A549 (cell line): ENCODE results near the gene SNX5. TPM values are rescaled to one million over a fixed set of nuclear protein-coding genes. Genes with fewer than 3 reads are reported as not detected.
A peak's percentile ranks its signal among the peaks of the same experiment; 100 is the strongest.
"Not testable (repeated sequence)": the region's sequence is repeated elsewhere in the genome, so short reads cannot be mapped to it uniquely, and the experiment has no call there.

Experiments used
- ATAC-seq, 2 experiments: fragments of 200-7000 bp in 1 of 2; fragments of >200 bp in 1 of 2; cut with Nextera tagmentation in 1 of 2; cut with Tn5 transposase in 1 of 2; 3 replicates each; pipeline versions ENCODE4 v1.8.0 to v1.9.1; 2018 to 2020; ENCODE audit warnings: mild to moderate bottlenecking in 1 of 2, moderate library complexity in 1 of 2
- CTCF ChIA-PET: fragments of 300-600 bp; sonication (Branson Sonifier 250); formaldehyde crosslinking; extraction: SDS; loops from one replicate; lab custom pipeline; 2021; ENCODE audit warnings: antibody characterized with exemption, inconsistent platforms; lab: Yijun Ruan, JAX
- POLR2A ChIA-PET: fragments of 350-600 bp; formaldehyde crosslinking; extraction: SDS; loops from one replicate; lab custom pipeline; 2021; ENCODE audit warnings: antibody characterized with exemption, inconsistent platforms; lab: Yijun Ruan, JAX
- DNase-seq, 2 experiments: peaks; one replicate each; pipeline versions ENCODE4 v3.0.0 to v3.0.0-alpha.2; 2011 to 2016; ENCODE audit warnings: low read depth in 1 of 2, low spot score in 1 of 2
- FAIRE-seq: peaks from 2 replicates; lab custom pipeline; 2011; peaks lifted over from hg19 to GRCh38; lab: Jason Lieb, UNC
- H3K27ac ChIP-seq, 2 experiments: fragments of >200 bp; sonication (Bioruptor Twin); formaldehyde crosslinking; 3 replicates each; pipeline ENCODE4 v1.5.1; 2016 to 2017
- H3K4me1 ChIP-seq: fragments of >200 bp; sonication (Bioruptor Twin); formaldehyde crosslinking; 3 replicates; pipeline ENCODE4 v1.6.1; 2016
- H3K4me2 ChIP-seq: fragments of >200 bp; sonication (Bioruptor Twin); formaldehyde crosslinking; 3 replicates; pipeline ENCODE4 v1.6.1; 2016
- H3K4me3 ChIP-seq: fragments of >200 bp; sonication (Bioruptor Twin); formaldehyde crosslinking; 3 replicates; pipeline ENCODE4 v1.5.1; 2016
- H3K9me3 ChIP-seq: fragments of >200 bp; sonication (Bioruptor Twin); formaldehyde crosslinking; 3 replicates; pipeline ENCODE4 v1.6.1; 2016
- BCL3 ChIP-seq: fragments of >200 bp; sonication (Bioruptor Twin); formaldehyde crosslinking; IDR thresholded peaks from 3 replicates; pipeline ENCODE4 v1.6.1; 2016
- BHLHE40 ChIP-seq: IDR thresholded peaks from 2 replicates; pipeline ENCODE4 v1.6.1; 2012; ENCODE audit warnings: low read depth, low read length, inconsistent platforms
- CBX8 ChIP-seq: fragments of 200-600 bp; sonication (generic); IDR thresholded peaks from 2 replicates; pipeline ENCODE4 v1.6.1; 2016
- CHD2 ChIP-seq: fragments of 150-350 bp; IDR thresholded peaks from 2 replicates; pipeline ENCODE4 v1.6.1; 2014; ENCODE audit warnings: low read length; ENCODE audit not compliant: partially characterized antibody
- CHD4 ChIP-seq: fragments of 200-600 bp; sonication (generic); IDR thresholded peaks from 2 replicates; pipeline ENCODE4 v1.6.1; 2016; ENCODE audit warnings: antibody characterized with exemption, mild to moderate bottlenecking, borderline replicate concordance
- ELK1 ChIP-seq: fragments of 150-350 bp; IDR thresholded peaks from 2 replicates; pipeline ENCODE4 v1.6.1; 2014; ENCODE audit warnings: low read depth, mild to moderate bottlenecking, low read length
- EP300 ChIP-seq, 2 experiments: fragments of >200 bp; sonication (Bioruptor Twin); formaldehyde crosslinking; IDR thresholded peaks; 2 replicates in 1 of 2; 3 replicates in 1 of 2; pipeline ENCODE4 v1.6.1; 2016 to 2017
- FOSB ChIP-seq: fragments of 250-450 bp; sonication (Bioruptor Pico); IDR thresholded peaks from 2 replicates; pipeline ENCODE4 v1.5.0; 2020; ENCODE audit warnings: mild to moderate bottlenecking, moderate library complexity
- FOSL2 ChIP-seq, 2 experiments: fragments of 450-650 bp in 1 of 2; fragments of >200 bp in 1 of 2; sonication (Bioruptor Twin) in 1 of 2; formaldehyde crosslinking; IDR thresholded peaks; 2 replicates each; pipeline versions ENCODE4 v1.5.0 to v1.6.1; 2016 to 2020; ENCODE audit warnings: mild to moderate bottlenecking in 1 of 2, moderate library complexity in 1 of 2
- HEYL ChIP-seq: fragments of 250-450 bp; sonication (Bioruptor Pico); IDR thresholded peaks from 2 replicates; pipeline ENCODE4 v1.8.0; 2021; ENCODE audit warnings: mild to moderate bottlenecking, moderate library complexity
- HMGXB4 ChIP-seq: fragments of 250-450 bp; sonication (Bioruptor Pico); IDR thresholded peaks from 2 replicates; pipeline ENCODE4 v1.5.0; 2021; ENCODE audit warnings: mild to moderate bottlenecking, moderate library complexity, borderline replicate concordance
- KDM1A ChIP-seq: fragments of 200-600 bp; sonication (generic); IDR thresholded peaks from 2 replicates; pipeline ENCODE4 v1.6.1; 2016; ENCODE audit warnings: low read depth, mild to moderate bottlenecking
- MAFK ChIP-seq: fragments of 450-650 bp; IDR thresholded peaks from 2 replicates; pipeline ENCODE4 v1.6.1; 2014; ENCODE audit not compliant: partially characterized antibody
- PHF8 ChIP-seq: fragments of 200-600 bp; sonication (generic); IDR thresholded peaks from 2 replicates; pipeline ENCODE4 v1.6.1; 2016; ENCODE audit warnings: low read depth, mild to moderate bottlenecking, antibody characterized with exemption, moderate library complexity, borderline replicate concordance
- POLR2AphosphoS2 ChIP-seq: conservative IDR thresholded peaks from 2 replicates; pipeline ENCODE4 v1.6.1; 2012; ENCODE audit warnings: low read length, improper control_type of control experiment, inconsistent platforms
- RAD21 ChIP-seq, 2 experiments: fragments of >200 bp in 1 of 2; sonication (Bioruptor Twin) in 1 of 2; formaldehyde crosslinking in 1 of 2; IDR thresholded peaks in 1 of 2; conservative IDR thresholded peaks in 1 of 2; 2 replicates in 1 of 2; 3 replicates in 1 of 2; pipeline ENCODE4 v1.6.1; 2012 to 2018; ENCODE audit warnings: inconsistent platforms in 1 of 2
- RFX5 ChIP-seq: fragments of 450-650 bp; IDR thresholded peaks from 2 replicates; pipeline ENCODE4 v1.7.1; 2014; ENCODE audit warnings: antibody characterized with exemption, mild to moderate bottlenecking, moderate library complexity
- SREBF2 ChIP-seq: fragments of 450-650 bp; IDR thresholded peaks from 2 replicates; pipeline ENCODE4 v1.6.1; 2014; ENCODE audit warnings: mild to moderate bottlenecking, moderate library complexity
- ZC3H11A ChIP-seq: fragments of 450-650 bp; IDR thresholded peaks from 2 replicates; pipeline ENCODE4 v1.6.1; 2014; ENCODE audit warnings: antibody characterized with exemption, mild to moderate bottlenecking
- WGBS: methylation state at CpG from one replicate; pipeline ENCODE4 v1.1.6; 2017; ENCODE audit errors: missing lambda C conversion rate; 5-methylcytosine and 5-hydroxymethylcytosine counted together
- polyA plus RNA-seq, 4 experiments: library from polyadenylated mRNA; depleted of rRNA in 3 of 4; stranded (reverse); fragments of >200 nt; fragmentation: RNase III in 1 of 4; extraction: RNeasy Plus Mini Kit Qiagen cat#74134 plus additional on column Dnase treatment in 1 of 4; gene quantifications; 2 replicates in 3 of 4; 3 replicates in 1 of 4; pipeline ENCODE4 v1.2.3, GENCODE V29; 2011 to 2017
- TF ChIP-seq, protein P1 (sequence below): fragments of >200 bp; sonication (Bioruptor Twin); formaldehyde crosslinking; IDR thresholded peaks from 2 replicates; pipeline ENCODE4 v1.6.1; 2016
- TF ChIP-seq, protein P2 (sequence below): fragments of 450-650 bp; IDR thresholded peaks from 2 replicates; pipeline ENCODE4 v1.6.1; 2014; ENCODE audit warnings: antibody characterized with exemption
- TF ChIP-seq, protein P3 (sequence below): fragments of 200-600 bp; sonication (generic); IDR thresholded peaks from 2 replicates; pipeline ENCODE4 v1.6.1; 2016; ENCODE audit warnings: antibody characterized with exemption, mild to moderate bottlenecking, moderate library complexity

The SNX5 gene
- polyA plus RNA-seq, 2 of the 4 experiments (the other 2 are of a cell fraction): 225 to 342 TPM

DNA sequence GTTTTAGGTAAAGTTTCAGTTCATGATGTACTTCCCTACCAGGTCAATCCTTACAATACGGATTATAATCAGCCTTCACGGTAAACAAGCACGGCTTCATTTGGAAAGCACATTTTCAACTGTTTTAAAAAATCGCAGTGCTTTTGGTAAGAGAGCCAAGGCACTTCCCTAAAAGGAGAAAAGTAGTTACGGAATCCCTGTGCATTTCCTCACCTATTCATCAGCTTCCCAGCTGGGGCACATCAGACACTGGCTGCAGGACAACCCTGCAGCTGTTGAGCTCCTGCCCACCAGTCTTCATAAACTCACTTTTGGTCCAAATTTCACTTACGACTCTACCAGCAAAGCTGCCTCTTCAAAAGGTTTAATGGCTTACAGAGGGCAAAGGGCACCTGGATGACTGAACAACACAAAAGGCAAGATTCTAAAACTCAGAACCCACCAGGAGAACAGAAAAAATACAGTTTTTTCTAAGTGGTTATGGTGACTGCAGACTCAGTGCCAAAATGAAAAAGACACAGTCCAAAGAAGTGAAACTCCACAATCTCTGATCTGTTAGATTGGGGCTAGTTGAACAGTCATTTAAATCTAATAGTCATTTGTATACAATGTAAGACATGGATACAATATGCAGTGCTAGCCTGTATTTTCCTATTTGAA lies 7.5 kb downstream of the SNX5 start:
- CTCF ChIA-PET: interaction anchor here (1.4 to 4.6 kb wide), 2 partner anchors 35 to 456 kb away, joined by 5 to 17 read pairs; no protein-coding TSS in a partner anchor
- H3K4me3 ChIP-seq: no peak overlapping the region
- H3K4me1 ChIP-seq: peaks cover 88% of the 10 kb centered on the region

DNA sequence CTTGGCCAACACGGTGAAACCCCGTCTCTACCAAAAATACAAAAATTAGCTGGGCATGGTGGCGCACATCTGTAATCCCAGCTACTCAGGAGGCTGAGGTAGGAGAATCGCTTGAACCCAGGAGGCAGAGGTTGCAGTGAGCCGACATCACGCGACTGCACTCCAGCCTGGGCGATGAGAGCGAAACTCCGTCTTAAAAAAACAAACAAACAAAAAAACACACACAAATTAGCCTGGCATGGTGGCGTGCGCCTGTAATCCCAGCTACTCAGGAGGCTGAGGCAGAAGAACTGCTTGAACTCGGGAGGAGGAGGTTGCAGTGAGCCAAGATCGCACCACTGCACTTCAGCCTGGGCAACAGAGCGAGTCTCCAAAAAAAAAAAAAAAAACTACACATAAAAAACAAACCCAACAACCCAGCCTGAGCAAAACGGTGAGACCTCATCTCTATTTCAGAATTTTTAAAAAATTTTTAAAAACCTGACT lies 8.2 kb downstream of the SNX5 start:
- WGBS: 94% methylated on average over 16 of the region's 16 CpGs
- H3K9me3 ChIP-seq, H3K4me3 ChIP-seq, POLR2A ChIA-PET, ATAC-seq, DNase-seq, FAIRE-seq, H3K27ac ChIP-seq: not testable (repeated sequence)
- peak overlapping the region; percentile 51; the same call in 2 of the 3 replicates for H3K4me2 ChIP-seq
- CTCF ChIA-PET: interaction anchor here (0.7 to 4.6 kb wide), 3 partner anchors 13 to 389 kb away, joined by 3 to 17 read pairs (median 3); no protein-coding TSS in a partner anchor
- H3K4me1 ChIP-seq: peaks cover 82% of the 10 kb centered on the region

More for the DNA sequence above, 7.5 kb downstream of the SNX5 start:
- no peak overlapping the region for H3K27ac ChIP-seq
- WGBS: 85% methylated on average over 6 of the region's 6 CpGs
- H3K9me3 ChIP-seq: no peaks in the 10 kb centered on the region
- no peak for ATAC-seq
- POLR2A ChIA-PET: no interaction called here
- peak overlapping the region; percentile 35 for H3K4me2 ChIP-seq
- TF ChIP-seq POLR2AphosphoS2 (peak; percentile 36; the same call in 1 of the 2 replicates), HEYL (CRISPR knock-in tag) (no peak), FOSB (peak; percentile 60; the same call in 1 of the 2 replicates)
- TF ChIP-seq, all 56 proteins: peak for 2
- FAIRE-seq: no peak
- DNase-seq: no peak

DNA sequence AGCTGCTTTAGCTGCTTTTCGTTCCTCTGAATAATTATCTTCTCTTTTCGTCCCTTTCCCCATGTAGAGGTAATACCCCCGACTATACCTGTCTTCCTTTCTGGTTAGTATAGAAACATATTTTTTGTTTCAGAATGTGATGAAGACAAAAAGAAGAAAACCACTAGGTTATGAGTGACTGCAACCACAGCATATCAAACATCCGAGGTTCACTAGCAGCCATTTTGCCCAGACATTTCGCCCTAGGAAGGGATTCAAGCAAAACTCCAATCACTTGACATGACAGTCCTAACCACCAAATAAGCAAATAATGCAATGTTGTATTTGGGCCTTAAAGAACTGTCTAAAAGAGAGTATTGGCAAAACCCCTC lies 9.4 kb downstream of the SNX5 start:
- ATAC-seq (peak in 1 of 2 experiments; percentile 9; a peak in 1 of 6 replicates), FAIRE-seq (no peak), DNase-seq (no peak)
- Histone ChIP-seq H3K4me3 (no peak overlapping the region), H3K4me1 (peaks cover 70% of the 10 kb centered on the region), H3K27ac (peak overlapping the region in 1 of 2 experiments; percentile 18; a peak in 2 of 6 replicates), H3K4me2 (peak overlapping the region; percentile 51), H3K9me3 (no peaks in the 10 kb centered on the region)
- 66% methylated on average over 5 of the region's 5 CpGs for WGBS
- CTCF ChIA-PET: interaction anchor here (1.1 to 4.6 kb wide), 5 partner anchors 10 to 387 kb away, joined by 3 to 17 read pairs (median 11); no protein-coding TSS in a partner anchor
- TF ChIP-seq SREBF2 (no peak), EP300 (IDR thresholded peaks at IDR 0.05) (no peak), RAD21 (conservative IDR thresholded peaks at IDR 0.05 in 1 of 2, IDR thresholded peaks at IDR 0.05 in 1 of 2) (no peak), CHD2 (no peak), MAFK (no peak), BCL3 (no peak), ELK1 (no peak), RFX5 (no peak), FOSL2 (IDR thresholded peaks at IDR 0.05) (no peak), FOSL2 (CRISPR knock-in tag; IDR thresholded peaks at IDR 0.05) (no peak), BHLHE40 (no peak), POLR2AphosphoS2 (no peak), HMGXB4 (CRISPR knock-in tag) (no peak), ZC3H11A (no peak), CHD4 (no peak), PHF8 (no peak), KDM1A (no peak), CBX8 (no peak)
- TF ChIP-seq, protein P1, sequence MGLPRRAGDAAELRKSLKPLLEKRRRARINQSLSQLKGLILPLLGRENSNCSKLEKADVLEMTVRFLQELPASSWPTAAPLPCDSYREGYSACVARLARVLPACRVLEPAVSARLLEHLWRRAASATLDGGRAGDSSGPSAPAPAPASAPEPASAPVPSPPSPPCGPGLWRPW: no peak
- TF ChIP-seq, protein P2, sequence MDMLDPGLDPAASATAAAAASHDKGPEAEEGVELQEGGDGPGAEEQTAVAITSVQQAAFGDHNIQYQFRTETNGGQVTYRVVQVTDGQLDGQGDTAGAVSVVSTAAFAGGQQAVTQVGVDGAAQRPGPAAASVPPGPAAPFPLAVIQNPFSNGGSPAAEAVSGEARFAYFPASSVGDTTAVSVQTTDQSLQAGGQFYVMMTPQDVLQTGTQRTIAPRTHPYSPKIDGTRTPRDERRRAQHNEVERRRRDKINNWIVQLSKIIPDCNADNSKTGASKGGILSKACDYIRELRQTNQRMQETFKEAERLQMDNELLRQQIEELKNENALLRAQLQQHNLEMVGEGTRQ: no peak
- TF ChIP-seq, protein P3, sequence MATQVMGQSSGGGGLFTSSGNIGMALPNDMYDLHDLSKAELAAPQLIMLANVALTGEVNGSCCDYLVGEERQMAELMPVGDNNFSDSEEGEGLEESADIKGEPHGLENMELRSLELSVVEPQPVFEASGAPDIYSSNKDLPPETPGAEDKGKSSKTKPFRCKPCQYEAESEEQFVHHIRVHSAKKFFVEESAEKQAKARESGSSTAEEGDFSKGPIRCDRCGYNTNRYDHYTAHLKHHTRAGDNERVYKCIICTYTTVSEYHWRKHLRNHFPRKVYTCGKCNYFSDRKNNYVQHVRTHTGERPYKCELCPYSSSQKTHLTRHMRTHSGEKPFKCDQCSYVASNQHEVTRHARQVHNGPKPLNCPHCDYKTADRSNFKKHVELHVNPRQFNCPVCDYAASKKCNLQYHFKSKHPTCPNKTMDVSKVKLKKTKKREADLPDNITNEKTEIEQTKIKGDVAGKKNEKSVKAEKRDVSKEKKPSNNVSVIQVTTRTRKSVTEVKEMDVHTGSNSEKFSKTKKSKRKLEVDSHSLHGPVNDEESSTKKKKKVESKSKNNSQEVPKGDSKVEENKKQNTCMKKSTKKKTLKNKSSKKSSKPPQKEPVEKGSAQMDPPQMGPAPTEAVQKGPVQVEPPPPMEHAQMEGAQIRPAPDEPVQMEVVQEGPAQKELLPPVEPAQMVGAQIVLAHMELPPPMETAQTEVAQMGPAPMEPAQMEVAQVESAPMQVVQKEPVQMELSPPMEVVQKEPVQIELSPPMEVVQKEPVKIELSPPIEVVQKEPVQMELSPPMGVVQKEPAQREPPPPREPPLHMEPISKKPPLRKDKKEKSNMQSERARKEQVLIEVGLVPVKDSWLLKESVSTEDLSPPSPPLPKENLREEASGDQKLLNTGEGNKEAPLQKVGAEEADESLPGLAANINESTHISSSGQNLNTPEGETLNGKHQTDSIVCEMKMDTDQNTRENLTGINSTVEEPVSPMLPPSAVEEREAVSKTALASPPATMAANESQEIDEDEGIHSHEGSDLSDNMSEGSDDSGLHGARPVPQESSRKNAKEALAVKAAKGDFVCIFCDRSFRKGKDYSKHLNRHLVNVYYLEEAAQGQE: no peak
- POLR2A ChIA-PET: no interaction called here
